Thyroid gland (tissue), 4 donors: Measurements from ENCODE around the gene GMFB. TPM values are rescaled to one million over a fixed set of nuclear protein-coding genes. Genes with fewer than 3 reads are reported as not detected.

ENCODE experiments used
- DNase-seq, 2 donors: peaks; one replicate each; pipeline ENCODE4 v3.0.0-alpha.2; 2019
- H3K27ac ChIP-seq, 3 donors: fragments of 200-600 bp; sonication (generic); 1 replicate in 2 of 3; 2 replicates in 1 of 3; pipeline ENCODE4 v1.5.1; 2016 to 2019; ENCODE audit warnings: mild to moderate bottlenecking in 1 of 3, moderate library complexity in 1 of 3
- H3K27me3 ChIP-seq: fragments of 200-600 bp; sonication (generic); one replicate; pipeline ENCODE4 v1.5.1; 2019
- H3K36me3 ChIP-seq, 2 donors: fragments of 200-600 bp; sonication (generic); one replicate each; pipeline ENCODE4 v1.5.1; 2016 to 2019
- H3K4me1 ChIP-seq, 2 donors: fragments of 200-600 bp; sonication (generic); one replicate each; pipeline ENCODE4 v1.5.1; 2017 to 2019
- H3K4me3 ChIP-seq, 3 donors: fragments of 200-600 bp; sonication (generic); replicated peaks in 1 of 3; 1 replicate in 2 of 3; 2 replicates in 1 of 3; pipeline ENCODE4 v1.5.1; 2016; ENCODE audit warnings: mild to moderate bottlenecking in 1 of 3
- H3K9me3 ChIP-seq: fragments of 200-600 bp; sonication (generic); one replicate; pipeline ENCODE4 v1.5.1; 2017
- CTCF ChIP-seq, 6 experiments: fragments of 200-600 bp in 3 of 6; fragments of 450-650 bp in 3 of 6; sonication (generic) in 3 of 6; IDR thresholded peaks; one replicate each; pipeline ENCODE4 v1.5.1; 2016 to 2019; ENCODE audit warnings: antibody characterized with exemption in 6 of 6, mild to moderate bottlenecking in 2 of 6, inconsistent platforms in 1 of 6, moderate library complexity in 1 of 6
- POLR2A ChIP-seq, 2 donors: fragments of 450-650 bp; IDR thresholded peaks; one replicate each; pipeline ENCODE4 v1.6.1; 2017; ENCODE audit warnings: antibody characterized with exemption in 2 of 2, mild to moderate bottlenecking in 2 of 2, moderate library complexity in 1 of 2
- WGBS, 2 donors: methylation state at CpG; one replicate each; pipeline ENCODE4 v1.1.5; 2017; 5-methylcytosine and 5-hydroxymethylcytosine counted together
- intact Hi-C: fragments of 100-400 bp; cut with DNase I; formaldehyde crosslinking; loops from one replicate; pipeline ENCODE4 v1.15.1; 2023
- total RNA-seq, 4 donors: library from RNA; depleted of rRNA; stranded (reverse); fragments of >200 nt; gene quantifications; one replicate each; pipeline ENCODE4 v1.2.3, GENCODE V29; 2016

GMFB gene
- total RNA-seq, 4 donors from 2014 or later: 43.9 to 73.1 (median 57.4) TPM

- H3K4me3 ChIP-seq: no peak overlapping the region
- intact Hi-C loops: no loop called here
- H3K27me3 ChIP-seq: no peaks in the 10 kb centered on the region
- no peaks in the 10 kb centered on the region for H3K4me1 ChIP-seq
- H3K36me3 ChIP-seq: peaks cover 0 to 4% of the 10 kb centered on the region in 2 donors
- no peaks in the 10 kb centered on the region for H3K9me3 ChIP-seq
- 94% methylated on average over 1 of the region's 1 CpG for WGBS, 2 donors
- TF ChIP-seq CTCF (IDR thresholded peaks at IDR 0.05) (no peak), POLR2A (IDR thresholded peaks at IDR 0.05) (no peak)
- no peak for DNase-seq
- H3K27ac ChIP-seq: no peak overlapping the region
Observed at GRCh38 chr14:54533100-54533499, 44.3 kb upstream of the GMFB start.

GRCh38 chr14:54532111-54533012 is 43.6 kb upstream of the GMFB start:
- DNase-seq: no peak
- no peak for TF ChIP-seq CTCF (IDR thresholded peaks at IDR 0.05)
- TF ChIP-seq POLR2A (IDR thresholded peaks at IDR 0.05): no peak
- H3K4me3 ChIP-seq: no peak overlapping the region
- intact Hi-C loops: no loop called here
- no peaks in the 10 kb centered on the region for H3K4me1 ChIP-seq
- no peaks in the 10 kb centered on the region for H3K27me3 ChIP-seq
- 97 to 99% methylated on average over 3 of the region's 3 CpGs for WGBS, 2 donors
- H3K36me3 ChIP-seq: peaks cover 0 to 3% of the 10 kb centered on the region in 2 donors
- no peak overlapping the region for H3K27ac ChIP-seq
- no peaks in the 10 kb centered on the region for H3K9me3 ChIP-seq

- intact Hi-C loops: no loop called here
- Histone ChIP-seq H3K36me3 (peaks cover 0 to 7% of the 10 kb centered on the region in 2 donors), H3K4me1 (no peaks in the 10 kb centered on the region), H3K27ac (no peak overlapping the region), H3K4me3 (no peak overlapping the region), H3K9me3 (no peaks in the 10 kb centered on the region), H3K27me3 (no peaks in the 10 kb centered on the region)
- no peak for DNase-seq
- TF ChIP-seq CTCF (IDR thresholded peaks at IDR 0.05) (no peak), POLR2A (IDR thresholded peaks at IDR 0.05) (no peak)
- WGBS, 2 donors: 70 to 73% methylated on average over 1 of the region's 1 CpG
Observed at GRCh38 chr14:54529811-54530210, 41.0 kb upstream of the GMFB start.

GRCh38 chr14:54528973-54529372 is 40.2 kb upstream of the GMFB start:
- H3K27me3 ChIP-seq: no peaks in the 10 kb centered on the region
- WGBS, 2 donors: 87 to 89% methylated on average over 2 of the region's 2 CpGs

More at GRCh38 chr14:54528973-54529372, 40.2 kb upstream of the GMFB start:
- no peak for TF ChIP-seq POLR2A (IDR thresholded peaks at IDR 0.05)
- no peak for TF ChIP-seq CTCF (IDR thresholded peaks at IDR 0.05)
- Histone ChIP-seq H3K4me3 (no peak overlapping the region), H3K27ac (no peak overlapping the region), H3K4me1 (no peaks in the 10 kb centered on the region), H3K9me3 (no peaks in the 10 kb centered on the region), H3K36me3 (peaks cover 2 to 13% of the 10 kb centered on the region in 2 donors)
- intact Hi-C loops: no loop called here
- DNase-seq: no peak
